Lower leg skin (tissue), 3 donors: ENCODE data around the gene CD55.

Source experiments
- POLR2A ChIP-seq, 2 donors: fragments of 450-650 bp; IDR thresholded peaks; one replicate each; pipeline ENCODE4 v1.6.1; 2016 to 2017; ENCODE audit warnings: antibody characterized with exemption in 2 of 2, mild to moderate bottlenecking in 1 of 2, moderate library complexity in 1 of 2
- TF ChIP-seq, protein P1 (sequence below), 3 donors: fragments of 450-650 bp; IDR thresholded peaks; one replicate each; pipeline ENCODE4 v1.5.1; 2016; ENCODE audit warnings: antibody characterized with exemption in 3 of 3, mild to moderate bottlenecking in 3 of 3, moderate library complexity in 2 of 3

DNA sequence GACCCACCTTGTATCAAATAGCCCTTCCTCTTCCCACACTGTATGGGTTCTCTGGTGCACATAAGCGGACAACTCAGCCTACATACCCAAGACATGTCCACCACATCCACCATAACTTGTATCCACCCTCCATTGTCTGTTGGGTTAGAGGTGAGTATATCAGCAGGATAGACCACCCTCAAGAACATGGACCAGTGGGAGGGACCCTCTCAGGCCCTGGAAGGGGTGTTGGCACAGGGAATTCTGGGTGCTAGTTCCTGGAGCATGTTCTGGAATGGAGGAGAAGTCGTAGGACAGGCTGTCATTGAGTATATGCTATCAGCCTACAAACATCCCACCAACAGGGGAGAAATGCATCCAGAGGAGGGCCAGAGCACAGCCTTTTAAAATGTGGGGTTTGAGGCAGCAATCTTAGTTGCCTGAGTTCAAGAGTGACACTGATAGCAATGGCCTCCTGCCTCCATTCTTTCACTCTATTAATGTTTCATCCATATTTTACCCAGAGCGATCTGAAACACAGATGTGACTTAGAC is 7.5 kb downstream of the CD55 start:
- TF ChIP-seq, protein P1, sequence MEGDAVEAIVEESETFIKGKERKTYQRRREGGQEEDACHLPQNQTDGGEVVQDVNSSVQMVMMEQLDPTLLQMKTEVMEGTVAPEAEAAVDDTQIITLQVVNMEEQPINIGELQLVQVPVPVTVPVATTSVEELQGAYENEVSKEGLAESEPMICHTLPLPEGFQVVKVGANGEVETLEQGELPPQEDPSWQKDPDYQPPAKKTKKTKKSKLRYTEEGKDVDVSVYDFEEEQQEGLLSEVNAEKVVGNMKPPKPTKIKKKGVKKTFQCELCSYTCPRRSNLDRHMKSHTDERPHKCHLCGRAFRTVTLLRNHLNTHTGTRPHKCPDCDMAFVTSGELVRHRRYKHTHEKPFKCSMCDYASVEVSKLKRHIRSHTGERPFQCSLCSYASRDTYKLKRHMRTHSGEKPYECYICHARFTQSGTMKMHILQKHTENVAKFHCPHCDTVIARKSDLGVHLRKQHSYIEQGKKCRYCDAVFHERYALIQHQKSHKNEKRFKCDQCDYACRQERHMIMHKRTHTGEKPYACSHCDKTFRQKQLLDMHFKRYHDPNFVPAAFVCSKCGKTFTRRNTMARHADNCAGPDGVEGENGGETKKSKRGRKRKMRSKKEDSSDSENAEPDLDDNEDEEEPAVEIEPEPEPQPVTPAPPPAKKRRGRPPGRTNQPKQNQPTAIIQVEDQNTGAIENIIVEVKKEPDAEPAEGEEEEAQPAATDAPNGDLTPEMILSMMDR (IDR thresholded peaks at IDR 0.05), result no peak
- TF ChIP-seq POLR2A (IDR thresholded peaks at IDR 0.05), result no peak
